ENCODE data around the gene HOXA9. TPM values are rescaled to one million over a fixed set of nuclear protein-coding genes. Genes with fewer than 3 reads are reported as not detected.

The HOXA9 gene
- polyA plus RNA-seq, 1 of the 3 experiments (the other 2 are of a cell fraction), result not detected

- Histone ChIP-seq H3K9me3 (no peaks in the 10 kb centered on the region), H3F3A (replicated peaks; ENCODE audit: insufficient read depth) (no peaks in the 10 kb centered on the region), H3K27me3 (ENCODE audit: insufficient read depth) (peaks cover 100% of the 10 kb centered on the region), H4K20me1 (ENCODE audit: insufficient read depth) (peaks cover 6% of the 10 kb centered on the region; the same call in 1 of the 2 replicates), H3K9ac (no peak overlapping the region), H3K4me1 (ENCODE audit: control insufficient read depth in 1 of 2, insufficient read depth in 2 of 2, low read depth in 1 of 2, low read length in 1 of 2) (peaks cover 0 to 9% of the 10 kb centered on the region in 2 experiments; a peak in 1 of 4 replicates), H3K79me2 (ENCODE audit: insufficient read depth) (no peaks in the 10 kb centered on the region), H3K27ac (ENCODE audit: low read depth in 2 of 2, low read length in 1 of 2) (no peak overlapping the region), H3K4me3 (ENCODE audit: low read depth in 2 of 2, low read length in 1 of 2) (no peak overlapping the region), H3K4me2 (no peak overlapping the region), H3K9me2 (no peaks in the 10 kb centered on the region), H3K36me3 (replicated peaks in 1 of 2; ENCODE audit: control insufficient read depth in 1 of 2, insufficient read depth in 2 of 2, low read length in 1 of 2) (no peaks in the 10 kb centered on the region), H2AFZ (ENCODE audit: low read depth) (no peak overlapping the region)
- ChIA-PET CTCF (interaction anchor here (0.6 to 11.7 kb wide), 6 partner anchors 5 to 1257 kb away, joined by 3 to 270 read pairs (median 8); partner anchors contain the start of genes HOXA3, HOXA5, HOXA6 and HOXA7), POLR2A (no interaction called here)
- DNase-seq, result peak; percentile 24
- TF ChIP-seq EZH2phosphoT487 (IDR thresholded peaks at IDR 0.05; ENCODE audit: borderline replicate concordance, low read depth) (no peak), MXI1 (IDR thresholded peaks at IDR 0.05; ENCODE audit: low read depth, low read length) (no peak), SIN3A (IDR thresholded peaks at IDR 0.05; ENCODE audit: borderline replicate concordance, low read depth, low read length) (no peak), CTCF (IDR thresholded peaks at IDR 0.05) (no peak), SMC3 (IDR thresholded peaks at IDR 0.05; ENCODE audit: low read depth, low read length) (no peak)
- 38% methylated on average over 3 of the region's 3 CpGs for WGBS (ENCODE audit: low lambda C conversion rate)
Measured at GRCh38 chr7:27153526-27153925, 11.8 kb downstream of the HOXA9 start.

DNA sequence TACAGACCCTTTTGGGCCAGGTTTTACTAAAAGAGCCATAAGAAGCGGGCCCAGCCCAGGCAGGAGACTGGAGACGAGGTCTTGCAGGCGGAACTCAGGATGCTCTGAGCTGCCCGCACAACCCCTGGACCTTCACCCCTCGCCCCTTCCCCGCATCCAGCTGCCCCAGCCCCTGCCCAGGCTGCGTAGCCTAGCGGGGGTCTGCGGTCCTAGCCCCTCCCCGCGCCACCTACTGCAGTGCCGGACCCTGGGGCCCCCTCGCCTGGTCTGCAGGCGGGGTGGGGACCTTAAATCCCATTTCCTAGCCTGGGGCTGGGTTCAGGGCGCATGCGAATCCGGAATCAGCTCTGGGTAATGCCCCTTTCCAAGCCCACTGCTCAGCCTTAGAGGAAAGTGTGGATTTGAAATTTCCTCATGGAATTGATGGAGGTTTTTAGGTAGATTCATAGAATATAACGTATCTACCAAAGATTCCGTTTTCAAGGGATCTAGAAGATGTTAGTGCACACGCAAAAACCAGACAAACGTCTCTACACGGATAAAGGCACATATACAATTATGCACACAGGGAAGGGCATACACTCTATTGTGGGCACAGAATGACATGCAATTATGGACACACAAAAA is 12.4 kb downstream of the HOXA9 start:
- Histone ChIP-seq H3K4me2 (no peak overlapping the region), H3K4me3 (ENCODE audit: low read depth in 2 of 2, low read length in 1 of 2) (no peak overlapping the region)
- CTCF ChIA-PET, result interaction anchor here (0.6 to 11.7 kb wide), 12 partner anchors 5 to 504 kb away, joined by 3 to 270 read pairs (median 6); partner anchors contain the start of genes HOXA10, HOXA3, HOXA5 and HOXA6

More for the DNA sequence above, 12.4 kb downstream of the HOXA9 start:
- peaks cover 100% of the 10 kb centered on the region for H3K27me3 ChIP-seq (ENCODE audit: insufficient read depth)
- no peak overlapping the region for H3K27ac ChIP-seq (ENCODE audit: low read depth in 2 of 2, low read length in 1 of 2)
- TF ChIP-seq FOXJ3 (CRISPR knock-in tag; IDR thresholded peaks at IDR 0.05) (no peak), RFX5 (IDR thresholded peaks at IDR 0.05; ENCODE audit: low read length) (no peak), CHD2 (IDR thresholded peaks at IDR 0.05; ENCODE audit: low read length, partially characterized antibody) (no peak)
- TF ChIP-seq, protein P1, sequence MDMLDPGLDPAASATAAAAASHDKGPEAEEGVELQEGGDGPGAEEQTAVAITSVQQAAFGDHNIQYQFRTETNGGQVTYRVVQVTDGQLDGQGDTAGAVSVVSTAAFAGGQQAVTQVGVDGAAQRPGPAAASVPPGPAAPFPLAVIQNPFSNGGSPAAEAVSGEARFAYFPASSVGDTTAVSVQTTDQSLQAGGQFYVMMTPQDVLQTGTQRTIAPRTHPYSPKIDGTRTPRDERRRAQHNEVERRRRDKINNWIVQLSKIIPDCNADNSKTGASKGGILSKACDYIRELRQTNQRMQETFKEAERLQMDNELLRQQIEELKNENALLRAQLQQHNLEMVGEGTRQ (IDR thresholded peaks at IDR 0.05; ENCODE audit: borderline replicate concordance, low read depth, low read length), result no peak
- TF ChIP-seq, protein P2, sequence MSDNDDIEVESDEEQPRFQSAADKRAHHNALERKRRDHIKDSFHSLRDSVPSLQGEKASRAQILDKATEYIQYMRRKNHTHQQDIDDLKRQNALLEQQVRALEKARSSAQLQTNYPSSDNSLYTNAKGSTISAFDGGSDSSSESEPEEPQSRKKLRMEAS (IDR thresholded peaks at IDR 0.05; ENCODE audit: low read depth), result no peak
- no peaks in the 10 kb centered on the region for H3K9me2 ChIP-seq
- H3F3A ChIP-seq (replicated peaks; ENCODE audit: insufficient read depth), result no peaks in the 10 kb centered on the region
- H2AFZ ChIP-seq (ENCODE audit: low read depth), result no peak overlapping the region
- DNase-seq, result peak; percentile 43
- no peaks in the 10 kb centered on the region for H3K9me3 ChIP-seq
- peaks cover 0 to 9% of the 10 kb centered on the region in 2 experiments; a peak in 1 of 4 replicates for H3K4me1 ChIP-seq (ENCODE audit: control insufficient read depth in 1 of 2, insufficient read depth in 2 of 2, low read depth in 1 of 2, low read length in 1 of 2)
- H3K9ac ChIP-seq, result no peak overlapping the region
- peaks cover 6% of the 10 kb centered on the region; the same call in 1 of the 2 replicates for H4K20me1 ChIP-seq (ENCODE audit: insufficient read depth)
- WGBS (ENCODE audit: low lambda C conversion rate), result 20% methylated on average over 22 of the region's 22 CpGs
- no peaks in the 10 kb centered on the region for H3K36me3 ChIP-seq (replicated peaks in 1 of 2; ENCODE audit: control insufficient read depth in 1 of 2, insufficient read depth in 2 of 2, low read length in 1 of 2)
- H3K79me2 ChIP-seq (ENCODE audit: insufficient read depth), result no peaks in the 10 kb centered on the region
- POLR2A ChIA-PET, result no interaction called here
